GM19324 (cell line): ENCODE data around the gene CS.

Source experiments
- ATAC-seq: cut with Tn5 transposase; IDR thresholded peaks from one replicate; pipeline ENCODE4 v1.9.1; 2021; ENCODE audit warnings: mild to moderate bottlenecking, moderate library complexity; ENCODE audit not compliant: unreplicated experiment, low FRiP score

The CS gene

DNA sequence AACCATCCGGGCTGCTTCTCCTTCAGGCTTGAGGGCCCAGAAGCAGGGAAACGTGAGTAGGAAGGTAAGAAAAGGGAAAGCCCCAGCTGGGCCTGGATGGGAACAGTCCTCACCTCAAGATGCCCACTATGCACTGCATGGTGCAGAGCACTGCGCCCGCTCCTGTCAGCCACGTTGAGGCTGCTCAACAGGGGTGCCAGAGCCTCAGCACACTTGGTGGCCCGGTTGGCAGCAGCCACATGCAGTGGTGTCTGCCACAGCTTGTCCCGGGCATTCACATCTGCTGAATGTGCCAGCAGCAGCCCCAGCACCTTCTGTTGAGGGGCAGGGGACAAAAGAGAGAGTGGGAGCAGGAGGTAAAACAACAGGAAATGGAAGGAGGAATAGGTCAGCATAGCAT is 44.5 kb downstream of the CS start:
- ATAC-seq, result no peak

DNA sequence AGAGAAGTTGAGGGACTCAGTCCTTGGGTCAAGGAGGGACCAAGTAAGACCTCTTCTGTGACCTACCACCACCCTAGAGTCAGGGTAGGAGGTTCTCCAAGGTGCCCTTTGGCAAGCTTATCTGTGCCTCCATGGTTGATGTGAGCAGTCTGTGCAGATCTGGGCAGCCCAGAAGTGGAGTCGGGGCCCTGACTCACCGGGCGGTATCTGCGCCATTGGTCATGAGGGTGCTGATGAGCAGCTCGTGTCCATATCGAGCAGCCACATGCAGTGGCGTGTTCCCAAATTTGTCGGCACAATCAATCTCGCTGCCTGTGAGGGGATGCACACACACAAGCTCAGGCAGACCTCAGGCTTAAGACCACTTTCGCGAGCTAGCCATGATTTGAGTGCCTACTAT is 47.0 kb downstream of the CS start:
- no peak for ATAC-seq

DNA sequence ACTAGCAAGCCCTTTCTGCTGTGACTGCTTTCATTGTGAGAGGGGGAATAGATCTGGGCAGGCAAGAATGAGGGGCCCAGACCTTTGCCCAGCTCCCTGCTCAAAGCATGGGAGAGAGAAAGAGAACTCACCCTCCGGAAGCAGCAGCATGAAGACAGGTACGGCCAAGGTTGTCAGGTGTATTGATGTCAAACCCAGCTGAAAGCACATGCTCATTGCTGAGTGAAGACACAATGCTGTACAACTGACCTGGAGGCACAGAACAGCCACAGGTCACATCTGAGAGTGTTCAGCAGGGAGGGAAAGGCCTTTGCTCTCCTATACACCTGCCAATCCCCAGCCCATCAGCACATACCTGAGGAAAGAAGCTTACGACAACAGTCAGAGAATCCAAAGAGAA is 47.5 kb downstream of the CS start:
- ATAC-seq, result no peak

DNA sequence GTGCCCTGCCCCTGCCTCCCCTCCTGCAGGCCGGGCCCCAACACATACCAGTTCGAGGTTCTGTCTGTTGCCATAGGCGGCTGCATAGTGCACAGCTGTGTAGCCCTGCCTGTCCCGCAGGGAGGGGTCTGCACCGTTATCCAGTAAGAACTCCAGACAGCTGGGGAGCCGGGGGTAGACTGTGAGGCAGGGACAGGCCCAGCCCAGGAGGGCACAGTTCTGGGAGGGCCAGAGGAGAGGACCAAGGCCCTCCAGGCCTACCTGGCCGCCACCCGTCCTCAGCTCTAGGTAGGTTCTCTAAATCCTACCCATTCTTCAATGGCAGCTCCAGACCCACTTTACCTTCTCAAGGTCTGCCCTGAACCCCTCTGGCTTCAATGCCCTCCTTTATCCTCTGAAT is 51.4 kb downstream of the CS start:
- ATAC-seq, result no peak

DNA sequence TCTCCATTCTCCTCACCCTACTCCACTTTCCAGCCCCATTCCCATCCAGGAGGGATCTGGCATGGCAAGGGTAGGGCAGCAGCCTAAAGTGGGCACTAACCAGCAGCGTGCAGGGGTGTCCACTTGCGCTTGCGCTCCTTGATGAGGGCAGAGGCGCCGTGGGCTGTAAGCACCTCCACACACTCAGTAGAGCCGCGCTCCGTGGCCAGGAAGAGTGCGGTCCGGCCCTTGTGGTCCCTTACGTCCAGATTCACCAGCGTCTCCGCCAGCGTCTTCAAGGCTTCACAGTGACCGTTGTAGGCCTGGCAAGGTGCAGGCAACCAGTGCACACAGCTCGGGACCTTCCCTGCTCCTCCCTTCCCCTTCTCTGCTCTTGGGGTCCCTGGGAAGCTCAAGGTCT is 52.2 kb downstream of the CS start:
- ATAC-seq, result no peak

DNA sequence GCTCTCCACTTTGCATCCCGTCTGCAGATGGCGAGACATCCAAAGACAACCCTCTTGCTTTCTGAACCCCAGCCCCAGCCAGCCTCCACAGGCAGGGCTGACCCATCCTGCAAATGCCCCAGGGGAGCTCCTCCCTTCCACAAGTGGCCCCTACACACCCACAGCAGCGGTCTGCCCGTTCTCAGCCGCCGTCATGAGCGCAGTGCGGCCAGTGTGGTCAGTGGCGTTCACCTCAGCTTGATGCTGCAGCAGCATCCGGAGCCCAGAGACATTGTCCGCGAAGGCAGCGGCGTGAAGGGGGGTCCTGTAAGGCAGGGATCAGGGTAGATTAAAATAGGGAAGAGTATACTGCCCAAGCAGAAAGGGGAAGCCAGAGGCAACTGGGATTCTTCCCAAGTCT is 55.6 kb downstream of the CS start:
- no peak for ATAC-seq

DNA sequence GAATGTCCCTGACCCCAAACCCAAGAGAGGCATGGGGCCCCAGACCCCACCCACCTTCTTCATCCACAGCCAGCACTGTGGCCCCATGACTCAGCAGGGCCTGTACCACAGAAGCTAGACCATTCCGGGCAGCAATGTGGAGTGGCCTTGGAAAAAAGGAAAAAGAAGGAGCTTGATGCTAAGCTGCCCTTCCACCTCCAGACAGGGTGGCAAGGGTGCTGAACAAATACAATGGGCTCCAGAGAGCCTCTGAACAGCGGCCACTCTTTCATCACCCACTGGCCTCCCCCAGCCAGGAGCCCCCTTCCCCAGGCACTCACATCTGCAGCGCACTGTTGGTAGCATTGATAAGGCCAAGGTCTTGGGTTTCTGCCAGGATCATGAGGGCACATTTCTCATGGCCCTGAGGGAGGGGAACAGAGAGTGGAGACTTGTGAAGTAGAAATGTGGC is 56.4 kb downstream of the CS start:
- no peak for ATAC-seq

DNA sequence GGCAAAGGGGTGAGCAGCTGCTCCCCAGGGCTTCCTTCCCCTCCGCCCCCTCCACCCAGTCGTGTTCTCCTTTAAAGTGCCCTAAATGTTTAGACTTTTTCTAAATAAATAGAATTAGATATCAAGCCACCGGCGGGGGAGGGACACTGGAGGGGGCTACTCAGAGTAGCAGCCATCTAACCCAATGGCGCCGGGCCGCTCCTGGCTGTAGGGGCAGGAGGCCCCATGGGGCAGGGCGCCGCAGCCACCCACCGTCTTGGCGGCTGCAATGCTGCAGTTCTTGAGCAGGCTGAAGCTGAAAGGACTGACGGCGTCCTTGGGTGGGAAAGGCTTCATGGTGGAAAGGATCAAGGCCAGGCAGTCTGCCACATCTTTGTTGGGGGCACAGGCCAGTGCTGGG is 57.1 kb downstream of the CS start:
- no peak for ATAC-seq

DNA sequence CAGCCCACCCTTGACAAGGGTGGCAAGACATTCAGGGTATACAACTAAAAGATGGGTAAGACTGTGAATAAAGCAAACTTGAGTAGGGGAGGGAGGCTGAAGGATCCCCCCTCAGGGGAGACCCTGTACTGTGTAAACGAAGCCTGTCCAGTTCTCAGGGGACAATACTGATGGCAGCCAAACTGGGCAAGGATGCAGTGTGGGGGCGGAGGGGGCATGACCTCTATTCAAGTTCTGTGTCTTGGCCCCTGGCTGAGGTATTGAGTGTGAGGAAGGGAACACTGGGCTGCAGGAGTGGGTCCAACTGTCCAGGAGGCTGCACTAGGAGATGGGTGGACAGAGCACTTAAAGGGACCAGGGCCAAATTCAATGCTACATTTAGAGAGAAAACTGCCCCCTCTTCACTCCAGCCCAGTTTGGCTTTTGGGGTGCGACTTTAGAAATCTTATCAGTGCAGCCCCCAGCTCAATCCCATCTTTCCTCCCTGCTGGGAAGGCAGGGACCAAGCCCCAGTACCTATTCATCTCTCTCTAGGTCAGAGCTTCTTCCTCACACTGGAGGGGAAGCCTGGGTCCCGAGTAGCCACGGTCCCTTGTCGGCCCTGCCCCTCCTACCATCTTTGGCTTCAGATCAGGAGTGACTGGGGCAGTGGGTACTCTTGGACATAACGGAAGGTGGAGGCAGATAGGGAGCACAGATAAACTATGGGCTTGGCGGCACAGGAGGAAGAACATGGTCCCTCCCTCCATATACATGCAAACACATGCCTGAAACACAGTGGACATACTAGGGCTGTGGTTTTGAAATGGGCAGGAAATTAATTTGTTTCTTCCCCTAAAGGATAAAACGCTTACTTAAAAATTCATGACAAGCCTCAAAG is 58.5 kb downstream of the CS start:
- ATAC-seq, result no peak

DNA sequence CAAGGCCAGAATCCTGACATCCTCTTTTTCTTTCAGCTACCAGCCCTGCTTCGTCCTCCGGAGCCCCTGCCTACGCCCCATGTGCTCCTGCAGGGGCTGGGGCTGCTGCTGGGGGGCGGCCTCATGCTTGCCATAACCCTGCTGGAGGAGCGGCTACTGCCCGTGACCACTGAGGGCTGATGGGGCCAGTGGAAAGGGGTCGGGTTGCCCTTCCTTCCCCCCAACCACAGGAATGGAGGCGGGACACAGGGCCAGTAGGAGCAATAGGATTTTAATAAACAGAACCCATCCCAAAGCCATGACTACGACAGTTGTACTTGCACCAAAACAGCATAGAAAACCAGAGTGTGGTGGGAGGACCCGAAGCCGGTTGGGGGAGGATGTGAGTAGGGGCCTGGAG is 62.6 kb downstream of the CS start:
- ATAC-seq, result no peak

DNA sequence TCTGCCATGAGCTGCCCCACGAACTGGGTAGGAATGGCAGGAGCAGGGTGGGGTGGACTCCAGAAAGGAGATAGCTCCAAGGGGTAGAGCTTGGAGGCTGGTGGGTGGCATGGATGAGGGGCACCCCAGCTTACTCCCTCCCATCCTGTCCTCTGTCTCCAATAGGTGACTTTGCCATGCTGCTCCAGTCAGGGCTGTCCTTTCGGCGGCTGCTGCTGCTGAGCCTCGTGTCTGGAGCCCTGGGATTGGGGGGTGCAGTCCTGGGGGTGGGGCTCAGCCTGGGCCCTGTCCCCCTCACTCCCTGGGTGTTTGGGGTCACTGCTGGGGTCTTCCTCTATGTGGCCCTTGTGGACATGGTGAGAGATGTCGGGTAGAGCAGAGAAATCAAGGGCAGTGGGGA is 63.1 kb downstream of the CS start:
- no peak for ATAC-seq

DNA sequence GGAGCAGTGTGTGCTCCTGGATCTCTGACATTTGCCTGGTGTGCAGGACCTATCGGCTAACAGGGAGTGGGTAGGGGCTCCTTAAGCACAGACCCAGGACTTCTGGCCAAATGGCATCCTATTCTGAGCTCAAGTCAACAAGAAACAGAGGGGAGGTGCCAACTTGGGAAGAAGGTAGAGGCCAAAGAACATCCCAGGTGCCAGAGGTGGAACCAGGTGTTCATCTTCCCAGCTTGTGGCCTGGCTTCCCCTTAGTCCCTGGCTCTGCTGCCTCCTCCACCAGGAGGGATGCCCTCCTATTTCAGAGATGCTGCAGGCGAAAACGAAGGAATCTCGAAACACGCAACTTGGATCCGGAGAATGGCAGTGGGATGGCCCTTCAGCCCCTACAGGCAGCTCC is 64.0 kb downstream of the CS start:
- no peak for ATAC-seq

DNA sequence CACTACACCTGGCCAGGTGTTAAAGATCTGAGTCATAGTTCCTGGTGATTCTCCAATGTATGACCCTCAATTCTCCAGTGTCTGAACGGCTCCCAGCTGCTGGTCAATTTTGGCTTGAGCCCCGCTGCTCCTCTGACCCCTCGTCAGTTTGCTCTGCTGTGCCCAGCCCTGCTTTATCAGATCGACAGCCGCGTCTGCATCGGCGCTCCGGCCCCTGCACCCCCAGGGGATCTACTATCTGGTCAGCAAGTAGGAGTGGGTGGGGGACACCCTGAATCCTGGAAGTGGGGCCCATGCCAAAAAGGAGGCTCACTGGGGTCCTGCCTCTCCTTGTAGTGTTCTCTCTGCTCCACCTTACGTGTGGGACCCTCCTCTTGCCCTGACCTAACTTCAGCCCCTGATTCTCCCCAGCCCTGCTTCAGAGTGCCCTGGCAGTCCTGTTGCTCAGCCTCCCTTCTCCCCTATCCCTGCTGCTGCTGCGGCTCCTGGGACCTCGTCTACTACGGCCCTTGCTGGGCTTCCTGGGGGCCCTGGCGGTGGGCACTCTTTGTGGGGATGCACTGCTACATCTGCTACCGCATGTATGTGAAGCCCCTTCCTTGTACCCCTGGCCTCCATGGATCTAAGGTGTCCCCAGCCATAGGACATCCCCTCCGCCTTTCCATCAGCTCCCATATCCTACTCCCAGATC is 65.2 kb downstream of the CS start:
- ATAC-seq, result no peak

DNA sequence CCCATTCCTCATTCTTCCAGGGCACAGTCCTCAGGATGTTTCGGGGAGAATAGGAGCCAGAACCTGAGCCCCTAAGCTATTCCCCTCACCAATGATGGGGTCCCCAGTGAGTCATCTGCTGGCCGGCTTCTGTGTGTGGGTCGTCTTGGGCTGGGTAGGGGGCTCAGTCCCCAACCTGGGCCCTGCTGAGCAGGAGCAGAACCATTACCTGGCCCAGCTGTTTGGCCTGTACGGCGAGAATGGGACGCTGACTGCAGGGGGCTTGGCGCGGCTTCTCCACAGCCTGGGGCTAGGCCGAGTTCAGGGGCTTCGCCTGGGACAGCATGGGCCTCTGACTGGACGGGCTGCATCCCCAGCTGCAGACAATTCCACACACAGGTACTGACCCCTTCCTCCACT is 68.9 kb downstream of the CS start:
- ATAC-seq, result no peak

DNA sequence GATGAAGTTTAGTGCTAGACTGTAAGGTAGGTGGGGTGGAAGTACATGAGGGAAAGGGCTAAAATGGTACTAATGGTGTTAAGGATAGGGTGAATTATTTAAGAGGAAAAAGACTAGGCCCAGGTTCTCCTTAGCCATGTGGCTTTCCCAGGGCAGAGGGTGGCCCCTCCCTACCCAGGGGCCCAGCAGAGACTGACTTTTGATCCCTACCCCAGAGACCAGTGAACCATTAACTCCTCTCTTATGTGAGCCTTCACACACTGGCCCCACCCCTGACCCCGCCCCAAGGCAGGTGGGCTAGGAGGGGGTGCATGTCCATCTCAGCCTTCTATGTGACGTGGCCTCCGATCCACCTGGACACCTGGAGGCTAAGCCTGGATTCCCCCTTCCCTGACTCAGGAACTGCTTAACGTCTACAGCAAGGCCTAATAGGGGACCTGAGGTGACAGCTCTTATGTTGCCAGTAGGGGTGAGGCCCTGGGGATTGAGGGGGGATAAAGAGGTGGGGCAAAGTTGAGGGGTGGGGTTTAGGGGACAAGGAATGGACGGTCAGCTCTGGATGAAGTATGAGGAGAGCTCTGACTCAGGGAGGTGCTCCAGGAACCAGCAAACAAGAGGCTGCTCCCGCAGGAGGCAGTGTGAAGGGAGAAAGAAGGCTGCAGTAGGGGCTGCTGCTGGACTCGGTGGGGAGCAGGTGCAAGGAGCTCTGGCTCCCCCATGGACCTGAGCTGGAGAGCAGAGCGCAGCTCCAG is 69.5 kb downstream of the CS start:
- ATAC-seq, result no peak

DNA sequence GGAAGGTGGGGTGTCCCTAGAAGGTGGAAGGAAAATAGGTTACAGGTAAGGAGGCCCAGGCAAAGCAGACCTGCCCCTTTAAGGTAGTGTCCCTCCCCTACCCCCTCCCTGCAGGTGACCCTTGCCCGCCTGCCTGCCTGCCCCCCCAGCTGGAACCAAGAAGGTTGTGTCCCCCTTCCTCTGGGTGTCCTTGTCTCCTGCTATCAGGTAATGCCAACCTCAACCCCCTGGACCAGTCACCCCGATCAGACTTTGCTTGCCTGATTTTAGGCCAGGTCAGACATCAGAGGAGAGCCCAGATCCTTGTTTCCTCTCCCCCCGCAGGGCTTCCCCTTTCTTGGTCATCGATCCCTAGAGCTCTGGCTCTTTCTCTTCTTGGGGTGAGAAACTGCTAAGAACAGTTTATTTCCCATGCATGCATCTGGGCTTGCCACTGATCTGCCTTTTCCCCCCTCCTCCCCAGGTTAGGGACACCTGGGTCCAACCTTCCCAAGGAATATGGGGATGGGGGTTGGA is 70.2 kb downstream of the CS start, which contains the start of gene SLC39A5:
Gene SLC39A5, plus strand, starts transcription at position 136 of the 516 bp plus-strand sequence. CDS start 1,224 bp downstream, outside the sequence.
- ATAC-seq, result no peak

DNA sequence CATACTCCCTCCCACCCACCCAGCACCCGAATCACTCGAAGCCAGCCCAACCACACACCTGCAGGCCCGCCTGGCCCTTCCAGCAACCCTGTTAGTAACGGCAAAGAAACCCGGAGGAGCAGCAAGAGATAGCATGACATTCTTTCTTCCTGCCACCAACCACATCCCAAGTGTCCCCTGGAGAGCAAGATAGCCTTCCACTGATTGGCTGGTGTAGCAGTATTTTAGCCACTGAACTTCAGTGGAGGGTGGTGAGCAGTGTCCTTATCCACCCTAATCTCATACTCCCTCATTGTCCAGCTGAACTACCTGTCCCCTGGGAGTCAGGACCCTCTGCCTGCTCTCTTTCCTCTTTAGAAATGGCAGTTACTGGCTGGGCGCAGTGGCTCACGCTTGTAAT is 71.0 kb downstream of the CS start:
- no peak for ATAC-seq

DNA sequence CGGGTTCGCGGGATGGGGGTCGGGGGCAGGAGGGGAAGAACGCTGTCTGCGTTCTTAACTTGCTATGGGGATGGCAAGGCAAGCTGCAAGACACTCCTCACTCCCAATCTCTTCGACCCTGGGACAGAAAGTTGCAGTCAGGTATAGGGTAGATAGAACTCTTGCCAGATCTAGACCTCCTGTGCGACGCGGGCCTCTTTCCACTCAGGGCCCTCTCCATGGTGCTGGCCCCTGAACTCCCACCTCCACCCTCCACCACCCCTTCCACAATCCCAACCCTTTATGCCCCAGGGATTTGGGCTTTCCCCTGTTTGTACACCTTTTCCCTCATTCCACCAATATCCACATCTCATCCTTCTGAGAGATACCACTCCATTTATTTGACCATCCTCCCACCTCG is 75.2 kb downstream of the CS start:
- no peak for ATAC-seq

DNA sequence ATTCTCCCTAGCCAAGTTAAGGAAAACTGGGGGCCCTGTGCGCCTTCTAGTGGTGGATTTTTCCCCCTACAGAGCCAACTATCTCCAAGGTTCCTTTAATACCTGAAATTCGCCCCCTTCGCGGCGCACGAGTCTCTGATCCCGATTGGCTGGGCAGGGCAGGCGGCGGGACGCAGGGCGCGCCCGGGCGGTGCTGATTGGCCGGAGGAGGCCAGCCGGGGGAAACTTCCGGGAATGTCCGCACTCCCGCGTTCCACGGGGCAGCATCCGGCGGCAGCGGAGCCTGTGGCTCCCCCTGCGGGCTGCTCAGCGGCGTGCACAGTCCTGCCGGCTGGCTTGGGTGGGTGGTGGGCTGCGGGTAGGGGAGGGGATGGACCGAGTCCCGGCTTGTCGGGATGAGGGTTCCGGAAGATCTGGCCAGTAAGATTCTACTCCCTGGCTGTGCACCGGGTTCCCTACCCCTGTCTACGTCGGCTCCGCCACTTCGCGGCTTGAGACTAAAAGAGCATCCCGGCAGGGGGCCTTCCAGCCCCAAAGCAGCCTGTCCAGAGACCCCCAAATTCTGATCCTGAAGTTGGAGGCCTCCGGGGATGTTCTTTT is 75.9 kb downstream of the CS start, which contains the start of gene NABP2:
Gene NABP2, plus strand, starts transcription at position 241 of the 600 bp plus-strand sequence. CDS start 515 bp downstream, outside the sequence.
- peak; percentile 79 for ATAC-seq

DNA sequence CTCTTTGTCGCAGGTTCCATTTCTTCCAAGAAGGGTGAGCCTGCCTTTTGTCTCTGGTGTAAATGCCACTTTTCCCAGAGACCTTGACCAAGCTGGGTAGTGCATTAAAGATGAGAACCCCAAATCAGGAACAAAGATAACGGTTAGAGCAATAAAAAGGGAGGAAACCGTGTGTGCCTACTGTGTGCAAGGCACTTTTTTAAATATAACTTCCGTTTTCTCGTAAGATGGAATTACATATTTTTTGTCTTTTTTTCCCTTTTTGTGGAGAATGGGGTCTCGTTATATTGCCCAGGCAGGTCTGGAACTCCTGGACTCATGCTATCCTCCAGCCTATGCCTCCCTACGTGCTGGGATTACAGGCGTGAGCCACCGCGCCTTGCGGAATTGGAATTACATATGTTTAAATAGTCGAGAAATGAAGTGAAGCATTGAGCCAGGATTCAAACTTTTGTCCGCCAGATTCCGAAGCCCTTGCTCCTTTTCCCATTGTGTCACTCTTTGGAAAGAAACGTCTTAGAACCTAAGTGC is 76.5 kb downstream of the CS start:
- ATAC-seq, result no peak
